OCI-LY1 (cell line): Measurements from ENCODE around the gene CSRP1.

ENCODE experiments used
- H2AFZ ChIP-seq: fragments of 200-600 bp; sonication (generic), shearing (Covaris generic); 2 replicates; pipeline ENCODE4 v1.6.0; 2014; ENCODE audit warnings: antibody characterized with exemption, mild to moderate bottlenecking, low read length
- H3F3A ChIP-seq: fragments of 200-600 bp; sonication (generic), shearing (Covaris generic); 2 replicates; pipeline ENCODE4 v1.6.0; 2014; ENCODE audit warnings: mild to moderate bottlenecking, antibody characterized with exemption, low read length, moderate library complexity; ENCODE audit not compliant: insufficient read depth
- H3K27ac ChIP-seq: fragments of 200-600 bp; sonication (generic); 2 replicates; pipeline ENCODE4 v1.5.1; 2014; ENCODE audit warnings: low read length, mixed run types, mild to moderate bottlenecking, low read depth; ENCODE audit not compliant: poor library complexity, severe bottlenecking
- H3K27me3 ChIP-seq: fragments of 200-600 bp; sonication (generic); 2 replicates; pipeline ENCODE4 v1.6.0; 2014; ENCODE audit warnings: antibody characterized with exemption, mild to moderate bottlenecking, low read length, moderate library complexity; ENCODE audit not compliant: insufficient read depth
- H3K36me3 ChIP-seq: fragments of 200-600 bp; sonication (generic); 2 replicates; pipeline ENCODE4 v1.6.1; 2014; ENCODE audit warnings: mild to moderate bottlenecking, antibody characterized with exemption, low read length, moderate library complexity, mixed read lengths; ENCODE audit not compliant: insufficient read depth
- H3K4me1 ChIP-seq: fragments of 200-600 bp; sonication (generic); 2 replicates; pipeline ENCODE4 v1.5.1; 2014; ENCODE audit warnings: mild to moderate bottlenecking, low read length, moderate library complexity; ENCODE audit not compliant: insufficient read depth, severe bottlenecking
- H3K4me2 ChIP-seq: fragments of 200-600 bp; sonication (generic), shearing (Covaris generic); 2 replicates; pipeline ENCODE4 v1.6.1; 2014; ENCODE audit warnings: low read length
- H3K4me3 ChIP-seq: fragments of 200-600 bp; sonication (generic); 2 replicates; pipeline ENCODE4 v1.5.1; 2014; ENCODE audit warnings: low read length, low read depth, mild to moderate bottlenecking, mixed read lengths; ENCODE audit not compliant: poor library complexity, severe bottlenecking
- H3K79me2 ChIP-seq: fragments of 200-600 bp; shearing (Covaris generic); 2 replicates; pipeline ENCODE4 v1.6.1; 2016; ENCODE audit warnings: mixed run types, low read length, mixed read lengths; ENCODE audit not compliant: insufficient read depth
- H3K9ac ChIP-seq: fragments of 200-600 bp; sonication (generic), shearing (Covaris generic); 2 replicates; pipeline ENCODE4 v1.6.1; 2014; ENCODE audit warnings: mild to moderate bottlenecking, low read length, mixed read lengths
- H3K9me2 ChIP-seq: fragments of 200-600 bp; sonication (generic), shearing (Covaris generic); 2 replicates; pipeline ENCODE4 v1.6.1; 2014; ENCODE audit warnings: low read depth, mild to moderate bottlenecking, low read length, mixed read lengths
- H3K9me3 ChIP-seq: fragments of 200-600 bp; shearing (Covaris generic); 2 replicates; pipeline ENCODE4 v1.6.1; 2014; ENCODE audit warnings: low read length, mixed read lengths
- H4K20me1 ChIP-seq: fragments of 200-600 bp; sonication (generic), shearing (Covaris generic); 2 replicates; pipeline ENCODE4 v1.6.0; 2016; ENCODE audit warnings: mild to moderate bottlenecking, low read length; ENCODE audit not compliant: insufficient read depth
- CTCF ChIP-seq: fragments of 200-600 bp; sonication (generic), shearing (Covaris generic); IDR thresholded peaks from 2 replicates; pipeline ENCODE4 v1.5.1; 2017; ENCODE audit warnings: mild to moderate bottlenecking, antibody characterized with exemption, low read length, moderate library complexity, mixed read lengths
- EZH2 ChIP-seq: fragments of 200-600 bp; sonication (generic), shearing (Covaris generic); IDR thresholded peaks from 2 replicates; pipeline ENCODE4 v1.8.0; 2017; ENCODE audit warnings: borderline replicate concordance, mixed run types, mild to moderate bottlenecking, antibody characterized with exemption, low read length, moderate library complexity, mixed read lengths

The CSRP1 gene

GRCh38 chr1:201488830-201489589, 17.9 kb downstream of the CSRP1 start:
- Histone ChIP-seq H2AFZ (no peak overlapping the region), H3K9ac (no peak overlapping the region), H3K9me2 (no peaks in the 10 kb centered on the region), H4K20me1 (no peaks in the 10 kb centered on the region), H3K4me2 (no peak overlapping the region), H3K36me3 (peaks cover 25% of the 10 kb centered on the region), H3K27ac (no peak overlapping the region), H3K4me3 (no peak overlapping the region), H3K9me3 (no peaks in the 10 kb centered on the region), H3F3A (no peaks in the 10 kb centered on the region), H3K27me3 (no peaks in the 10 kb centered on the region), H3K4me1 (no peaks in the 10 kb centered on the region), H3K79me2 (no peaks in the 10 kb centered on the region)
- TF ChIP-seq CTCF, result no peak
- no peak for TF ChIP-seq EZH2

GRCh38 chr1:201487742-201488141, 19.2 kb downstream of the CSRP1 start:
- Histone ChIP-seq H3K79me2 (no peaks in the 10 kb centered on the region), H3K9me3 (no peaks in the 10 kb centered on the region), H2AFZ (no peak overlapping the region), H3K4me2 (no peak overlapping the region), H3K27ac (no peak overlapping the region), H4K20me1 (no peaks in the 10 kb centered on the region), H3K4me3 (no peak overlapping the region), H3K4me1 (no peaks in the 10 kb centered on the region), H3F3A (no peaks in the 10 kb centered on the region), H3K27me3 (no peaks in the 10 kb centered on the region), H3K9ac (no peak overlapping the region), H3K9me2 (no peaks in the 10 kb centered on the region), H3K36me3 (peaks cover 13% of the 10 kb centered on the region)
- TF ChIP-seq CTCF (no peak), EZH2 (no peak)

- Histone ChIP-seq H3K4me1 (peaks cover 13% of the 10 kb centered on the region), H3K9me3 (no peaks in the 10 kb centered on the region), H3K9ac (no peak overlapping the region), H2AFZ (no peak overlapping the region), H4K20me1 (no peaks in the 10 kb centered on the region), H3K4me2 (no peak overlapping the region), H3K4me3 (no peak overlapping the region), H3K36me3 (peaks cover 12% of the 10 kb centered on the region), H3F3A (no peaks in the 10 kb centered on the region), H3K27me3 (no peaks in the 10 kb centered on the region), H3K9me2 (no peaks in the 10 kb centered on the region), H3K27ac (no peak overlapping the region), H3K79me2 (no peaks in the 10 kb centered on the region)
- TF ChIP-seq EZH2 (no peak), CTCF (no peak)
These were observed 20.7 kb downstream of the CSRP1 start for GRCh38 chr1:201486187-201486586.
